ENCODE results near the gene TIGD2. TPM values are rescaled to one million over a fixed set of nuclear protein-coding genes. Genes with fewer than 3 reads are reported as not detected.

Gene TIGD2
- polyA plus RNA-seq, 5 donors, result 7.8 to 11.6 (median 9.7) TPM

- peak; percentile 31 to 48 for DNase-seq
Observed at GRCh38 chr4:89158884-89159503, 47.7 kb downstream of the TIGD2 start.

GRCh38 chr4:89160806-89161205 is 49.5 kb downstream of the TIGD2 start:
- no peak for DNase-seq

- DNase-seq, result no peak
Observed at GRCh38 chr4:89161841-89162240, 50.5 kb downstream of the TIGD2 start.

- DNase-seq, result no peak
Observed at GRCh38 chr4:89162496-89162895, 51.2 kb downstream of the TIGD2 start.

- DNase-seq, result no peak
Observed at GRCh38 chr4:89162987-89163386, 51.7 kb downstream of the TIGD2 start.

- no peak for DNase-seq
Observed at GRCh38 chr4:89164400-89164799, 53.1 kb downstream of the TIGD2 start.

Other genes with a start within 250 kb of the TIGD2 start
- 10 to 100 TPM; 40.8 to 65.3 (median 60.1) TPM for gene FAM13A, start 54.3 kb upstream of the TIGD2 start, polyA plus RNA-seq (ENCODE audit: insufficient read depth in 1 of 5, insufficient read length in 5 of 5, low replicate concordance in 1 of 5)
- 1 to 10 TPM; 1.2 to 2.7 (median 2.0) TPM for gene GPRIN3, start 196.3 kb downstream of the TIGD2 start, polyA plus RNA-seq (ENCODE audit: insufficient read depth in 1 of 5, insufficient read length in 5 of 5, low replicate concordance in 1 of 5)

All from right lung (tissue), 5 donors.